Ovary (tissue), 9 donors: ENCODE data around the gene DICER1. TPM values are rescaled to one million over a fixed set of nuclear protein-coding genes. Genes with fewer than 3 reads are reported as not detected.

Experiments
- DNase-seq, 5 donors: peaks; one replicate each; pipeline ENCODE4 v3.0.0-alpha.2; 2019 to 2020
- H3K27ac ChIP-seq, 2 donors: fragments of 200-600 bp; one replicate each; pipeline versions ENCODE4 v1.5.1 to v1.8.0; 2019 to 2022
- H3K27me3 ChIP-seq: fragments of 200-600 bp; one replicate; pipeline ENCODE4 v1.8.0; 2022
- H3K36me3 ChIP-seq: fragments of 200-600 bp; sonication (generic); one replicate; pipeline ENCODE4 v1.5.1; 2019
- H3K4me1 ChIP-seq: one replicate; pipeline ENCODE4 v1.8.1; 2013; ENCODE audit warnings: mild to moderate bottlenecking, moderate library complexity; ENCODE audit not compliant: insufficient read depth
- H3K4me3 ChIP-seq: fragments of 200-600 bp; sonication (generic); one replicate; pipeline ENCODE4 v1.5.1; 2017
- H3K9me3 ChIP-seq, 2 donors: fragments of 200-600 bp in 1 of 2; sonication (generic) in 1 of 2; one replicate each; pipeline versions ENCODE4 v1.5.1 to v1.8.1; 2013 to 2019; ENCODE audit warnings: mild to moderate bottlenecking in 1 of 2, moderate library complexity in 1 of 2
- CTCF ChIP-seq, 3 donors: fragments of 450-650 bp in 2 of 3; fragments of 200-600 bp in 1 of 3; IDR thresholded peaks; one replicate each; pipeline versions ENCODE4 v1.5.1 to v1.8.0; 2016 to 2022; ENCODE audit warnings: antibody characterized with exemption in 3 of 3, mild to moderate bottlenecking in 1 of 3
- EP300 ChIP-seq: sonication (generic); formaldehyde crosslinking; IDR thresholded peaks from one replicate; pipeline ENCODE4 v1.6.1; 2017; ENCODE audit warnings: antibody characterized with exemption
- POLR2A ChIP-seq: fragments of 450-650 bp; IDR thresholded peaks from one replicate; pipeline ENCODE4 v1.6.1; 2017; ENCODE audit warnings: antibody characterized with exemption, mild to moderate bottlenecking, moderate library complexity
- WGBS, 3 donors: extraction: QIAGEN DNeasy Blood & Tissue Kit in 1 of 3; methylation state at CpG; one replicate each; pipeline versions ENCODE4 v1.1.5 to v1.1.7; 2013 to 2017; 5-methylcytosine and 5-hydroxymethylcytosine counted together
- intact Hi-C, 4 donors: fragments of 100-400 bp; cut with DNase I; formaldehyde crosslinking; loops; one replicate each; pipeline versions ENCODE4 v1.11.0 to v1.15.1; 2022 to 2023
- polyA plus RNA-seq, 2 donors: library from polyadenylated mRNA; stranded (reverse); fragments of 200-250 nt in 1 of 2; fragments of 350-450 nt in 1 of 2; fragmentation: Illumina TruSeq in 1 of 2; extraction: RNeasy Lipid Tissue Mini Kit (QIAGEN cat#74804) in 1 of 2; gene quantifications; one replicate each; pipeline ENCODE4 v1.2.3, GENCODE V29; 2013 to 2014
- total RNA-seq, 7 donors: library from RNA; depleted of rRNA in 2 of 7; stranded (reverse); fragments of >200 nt in 2 of 7; fragmentation: NEBNext Ultra II Directional in 3 of 7; extraction: Animal tissue kit (Norgen Biotek cat#: 25700) in 3 of 7; gene quantifications; one replicate each; pipeline versions ENCODE4 v1.1.0 to v1.2.4, GENCODE V29; 2016 to 2023
- donor health status: DM: no; HTN: no; CAD: no; lungs with moderate emphysema.
- donor health status: DM: no; HTN: no; CAD: no.
- donor health status: Bipolar disorder and iron deficiency.
- donor health status: DM: yes; HTN: yes; CAD: no.
- donor health status: DM: no; HTN: no; CAD: no.
- donor health status: DM: yes; HTN: yes; CAD: no.

The DICER1 gene
- total and polyA plus RNA-seq, 9 donors: 9.6 to 54.7 (median 47.4) TPM

GRCh38 chr14:95098984-95099599 is 58.2 kb downstream of the DICER1 start:
- no peaks in the 10 kb centered on the region for H3K36me3 ChIP-seq
- H3K4me1 ChIP-seq: peaks cover 3% of the 10 kb centered on the region
- intact Hi-C loops: no loop called here
- no peak overlapping the region for H3K27ac ChIP-seq
- 24 to 38% (median 27%) methylated on average over 3 of the region's 3 CpGs for WGBS, 3 donors
- TF ChIP-seq CTCF (IDR thresholded peaks at IDR 0.05): peak in 2 of 3 donors; percentile 28 to 37
- no peak for TF ChIP-seq POLR2A
- DNase-seq: peak; percentile 42 to 71 (median 63)
- H3K9me3 ChIP-seq: no peaks in the 10 kb centered on the region
- H3K4me3 ChIP-seq: no peak overlapping the region
- no peaks in the 10 kb centered on the region for H3K27me3 ChIP-seq

GRCh38 chr14:95097385-95097784 is 59.9 kb downstream of the DICER1 start:
- Histone ChIP-seq H3K9me3 (no peaks in the 10 kb centered on the region), H3K4me1 (peaks cover 4% of the 10 kb centered on the region), H3K27ac (no peak overlapping the region), H3K27me3 (no peaks in the 10 kb centered on the region), H3K4me3 (no peak overlapping the region), H3K36me3 (no peaks in the 10 kb centered on the region)
- TF ChIP-seq POLR2A: no peak
- no peak for TF ChIP-seq EP300
- TF ChIP-seq CTCF (IDR thresholded peaks at IDR 0.05): no peak
- WGBS, 3 donors: 32 to 39% (median 39%) methylated on average over 2 of the region's 2 CpGs
- no peak for DNase-seq
- intact Hi-C loops: no loop called here

GRCh38 chr14:95096476-95096875 is 60.9 kb downstream of the DICER1 start:
- no peaks in the 10 kb centered on the region for H3K27me3 ChIP-seq
- H3K27ac ChIP-seq: no peak overlapping the region
- peaks cover 1% of the 10 kb centered on the region for H3K4me1 ChIP-seq

DNA sequence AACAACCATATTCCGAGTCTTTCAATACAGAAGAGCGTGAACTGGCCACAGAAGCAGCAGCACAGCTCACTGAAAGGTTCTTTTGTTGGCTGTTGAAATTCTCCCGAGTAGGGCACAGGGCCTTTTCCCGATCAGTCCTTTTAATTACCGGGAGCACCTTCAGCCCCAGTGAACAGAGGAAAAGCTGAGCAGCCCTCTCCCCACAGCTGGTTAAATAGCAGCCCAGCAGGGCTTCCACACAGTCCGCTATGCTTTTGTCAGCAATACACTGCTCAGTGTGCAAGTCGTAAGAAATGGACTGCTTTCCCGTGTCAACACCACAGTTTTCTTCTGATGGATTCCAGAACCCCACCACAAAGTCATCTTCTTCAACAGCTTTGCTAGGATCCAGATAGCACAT is 61.3 kb downstream of the DICER1 start:
- intact Hi-C loops: no loop called here
- no peak overlapping the region for H3K4me3 ChIP-seq
- no peaks in the 10 kb centered on the region for H3K27me3 ChIP-seq
- TF ChIP-seq POLR2A: no peak
- no peak for TF ChIP-seq EP300
- TF ChIP-seq CTCF (IDR thresholded peaks at IDR 0.05): no peak
- H3K9me3 ChIP-seq: no peaks in the 10 kb centered on the region
- peaks cover 1% of the 10 kb centered on the region for H3K4me1 ChIP-seq
- no peaks in the 10 kb centered on the region for H3K36me3 ChIP-seq
- no peak overlapping the region for H3K27ac ChIP-seq
- no peak for DNase-seq
- 84 to 92% (median 85%) methylated on average over 8 of the region's 8 CpGs for WGBS, 3 donors

More at GRCh38 chr14:95096476-95096875, 60.9 kb downstream of the DICER1 start:
- Histone ChIP-seq H3K36me3 (no peaks in the 10 kb centered on the region), H3K4me3 (no peak overlapping the region), H3K9me3 (no peaks in the 10 kb centered on the region)
- TF ChIP-seq CTCF (IDR thresholded peaks at IDR 0.05) (no peak), POLR2A (no peak), EP300 (no peak)
- no peak for DNase-seq
- 75 to 84% (median 83%) methylated on average over 4 of the region's 4 CpGs for WGBS, 3 donors
- intact Hi-C loops: no loop called here
